ENCODE data around the gene CDH20.
"Not testable (repeated sequence)": the region's sequence is repeated elsewhere in the genome, so short reads cannot be mapped to it uniquely, and the experiment has no call there.

CDH20 gene

GRCh38 chr18:61350578-61350977 lies 17.3 kb downstream of the CDH20 start:
- DNase-seq = no peak

GRCh38 chr18:61352059-61352458 lies 18.8 kb downstream of the CDH20 start:
- DNase-seq = no peak

- no peak for DNase-seq
Measured at GRCh38 chr18:61352611-61353010, 19.4 kb downstream of the CDH20 start.

- DNase-seq = no peak
Measured at GRCh38 chr18:61360404-61361383, 27.5 kb downstream of the CDH20 start.

GRCh38 chr18:61362511-61362910 lies 29.3 kb downstream of the CDH20 start:
- no peak for DNase-seq

GRCh38 chr18:61364953-61365352 lies 31.7 kb downstream of the CDH20 start:
- no peak for DNase-seq

GRCh38 chr18:61368001-61368400 lies 34.8 kb downstream of the CDH20 start:
- no peak for DNase-seq

- DNase-seq = not testable (repeated sequence)
Measured at GRCh38 chr18:61369671-61370070, 36.4 kb downstream of the CDH20 start.

- DNase-seq = no peak
Measured at GRCh38 chr18:61371111-61371510, 37.9 kb downstream of the CDH20 start.

- DNase-seq = no peak
Measured at GRCh38 chr18:61379827-61380226, 46.6 kb downstream of the CDH20 start.

GRCh38 chr18:61388010-61388409 lies 54.8 kb downstream of the CDH20 start:
- DNase-seq = no peak

GRCh38 chr18:61394983-61395382 lies 61.8 kb downstream of the CDH20 start:
- no peak for DNase-seq

GRCh38 chr18:61397222-61397621 lies 64.0 kb downstream of the CDH20 start:
- DNase-seq = no peak

- DNase-seq = no peak
Measured at GRCh38 chr18:61398961-61399705, 65.9 kb downstream of the CDH20 start.

GRCh38 chr18:61400016-61400635 lies 66.9 kb downstream of the CDH20 start:
- no peak for DNase-seq

- no peak for DNase-seq
Measured at GRCh38 chr18:61400716-61401115, 67.5 kb downstream of the CDH20 start.

GRCh38 chr18:61402726-61403125 lies 69.5 kb downstream of the CDH20 start:
- DNase-seq = no peak

- no peak for DNase-seq
Measured at GRCh38 chr18:61413396-61413795, 80.2 kb downstream of the CDH20 start.

- DNase-seq = no peak
Measured at GRCh38 chr18:61414086-61414485, 80.9 kb downstream of the CDH20 start.

GRCh38 chr18:61419763-61420162 lies 86.5 kb downstream of the CDH20 start:
- DNase-seq = no peak

- no peak for DNase-seq
Measured at GRCh38 chr18:61420218-61420885, 87.1 kb downstream of the CDH20 start.

- DNase-seq = no peak
Measured at GRCh38 chr18:61426492-61427053, 93.3 kb downstream of the CDH20 start.

- DNase-seq = no peak
Measured at GRCh38 chr18:61428266-61428665, 95.0 kb downstream of the CDH20 start.

Data from DMS 273 treated with DMSO at 0.1 percent for 48 hours (cell line).